Vagina (tissue), 2 donors: ENCODE measurements around the gene TMEM163.
"Not testable (repeated sequence)": the region's sequence is repeated elsewhere in the genome, so short reads cannot be mapped to it uniquely, and the experiment has no call there.

ENCODE experiments used
- CTCF ChIP-seq, 3 experiments: fragments of 450-650 bp in 2 of 3; fragments of 200-600 bp in 1 of 3; sonication (generic) in 1 of 3; IDR thresholded peaks; one replicate each; pipeline ENCODE4 v1.5.1; 2017 to 2019; ENCODE audit warnings: antibody characterized with exemption in 3 of 3, mild to moderate bottlenecking in 2 of 3, moderate library complexity in 2 of 3
- POLR2A ChIP-seq, 2 donors: fragments of 450-650 bp; IDR thresholded peaks; one replicate each; pipeline ENCODE4 v1.6.1; 2017; ENCODE audit warnings: antibody characterized with exemption in 2 of 2, mild to moderate bottlenecking in 2 of 2, moderate library complexity in 2 of 2
- POLR2AphosphoS5 ChIP-seq, 2 donors: sonication (generic); formaldehyde crosslinking; IDR thresholded peaks; one replicate each; pipeline ENCODE4 v1.9.0; 2017; ENCODE audit warnings: antibody characterized with exemption in 2 of 2, mild to moderate bottlenecking in 2 of 2, low read depth in 1 of 2; ENCODE audit not compliant: insufficient read depth in 1 of 2

- not testable (repeated sequence) for TF ChIP-seq CTCF (IDR thresholded peaks at IDR 0.05); POLR2A (IDR thresholded peaks at IDR 0.05); POLR2AphosphoS5 (IDR thresholded peaks at IDR 0.05; ENCODE audit: insufficient read depth in 1 of 2, low read depth in 1 of 2)
Measured at GRCh38 chr2:134476982-134477381, 241.8 kb downstream of the TMEM163 start.
